Spleen (tissue), 13 donors: ENCODE results near the gene RNF19B. TPM values are rescaled to one million over a fixed set of nuclear protein-coding genes. Genes with fewer than 3 reads are reported as not detected.

Experiments used
- DNase-seq: peaks from one replicate; pipeline ENCODE4 v3.0.0-alpha.2; 2020
- H3K27ac ChIP-seq, 8 donors: fragments of 200-600 bp; sonication (generic) in 7 of 8; 1 replicate in 4 of 8; 2 replicates in 4 of 8; pipeline versions ENCODE4 v1.5.0 to v1.8.0; 2016 to 2021; ENCODE audit warnings: inconsistent platforms in 4 of 8, mild to moderate bottlenecking in 4 of 8, moderate library complexity in 1 of 8
- H3K27me3 ChIP-seq, 7 donors: fragments of 200-600 bp; sonication (generic) in 6 of 7; replicated peaks in 1 of 7; 1 replicate in 4 of 7; 2 replicates in 3 of 7; pipeline versions ENCODE4 v1.5.0 to v1.8.0; 2016 to 2021; ENCODE audit warnings: inconsistent platforms in 3 of 7, mild to moderate bottlenecking in 1 of 7
- H3K36me3 ChIP-seq, 6 donors: fragments of 200-600 bp; sonication (generic) in 5 of 6; 1 replicate in 4 of 6; 2 replicates in 2 of 6; pipeline versions ENCODE4 v1.5.0 to v1.8.0; 2016 to 2021; ENCODE audit warnings: inconsistent platforms in 2 of 6
- H3K4me1 ChIP-seq, 6 donors: fragments of 200-600 bp; sonication (generic) in 5 of 6; 1 replicate in 3 of 6; 2 replicates in 3 of 6; pipeline versions ENCODE4 v1.5.0 to v1.8.0; 2016 to 2021; ENCODE audit warnings: inconsistent platforms in 3 of 6
- H3K4me3 ChIP-seq, 8 donors: fragments of 200-600 bp; sonication (generic) in 7 of 8; 1 replicate in 4 of 8; 2 replicates in 4 of 8; pipeline versions ENCODE4 v1.5.0 to v1.8.0; 2016 to 2021; ENCODE audit warnings: inconsistent platforms in 4 of 8, mild to moderate bottlenecking in 4 of 8, moderate library complexity in 2 of 8
- H3K9me3 ChIP-seq, 8 donors: fragments of 200-600 bp; sonication (generic) in 7 of 8; 1 replicate in 4 of 8; 2 replicates in 4 of 8; pipeline versions ENCODE4 v1.5.0 to v1.8.0; 2016 to 2021; ENCODE audit warnings: inconsistent platforms in 4 of 8
- CTCF ChIP-seq, 11 experiments: fragments of 200-600 bp in 7 of 11; fragments of 450-650 bp in 4 of 11; sonication (generic) in 4 of 11; IDR thresholded peaks in 8 of 11; conservative IDR thresholded peaks in 3 of 11; 1 replicate in 7 of 11; 2 replicates in 4 of 11; pipeline versions ENCODE4 v1.4.0 to v1.8.0; 2016 to 2021; ENCODE audit warnings: antibody characterized with exemption in 11 of 11, inconsistent platforms in 4 of 11, mild to moderate bottlenecking in 1 of 11
- POLR2A ChIP-seq, 3 donors: fragments of 450-650 bp; IDR thresholded peaks; one replicate each; pipeline ENCODE4 v1.5.1; 2017; ENCODE audit warnings: antibody characterized with exemption in 3 of 3, mild to moderate bottlenecking in 1 of 3
- POLR2AphosphoS5 ChIP-seq, 3 donors: sonication (generic); formaldehyde crosslinking; IDR thresholded peaks; one replicate each; pipeline ENCODE4 v1.5.1; 2017; ENCODE audit warnings: antibody characterized with exemption in 3 of 3
- WGBS, 5 donors: extraction: QIAGEN DNeasy Blood & Tissue Kit in 3 of 5; methylation state at CpG; one replicate each; pipeline versions ENCODE4 v1.1.5 to v1.1.7; 2013 to 2018; 5-methylcytosine and 5-hydroxymethylcytosine counted together
- intact Hi-C: fragments of 100-400 bp; cut with DNase I; formaldehyde crosslinking; loops from one replicate; pipeline ENCODE4 v1.15.0; 2023; ENCODE audit warnings: low total_unique reads
- long read RNA-seq, 2 donors: transcript quantifications; one replicate each; lab custom pipeline, GENCODE V29; 2026
- polyA plus RNA-seq, 3 donors: library from polyadenylated mRNA; stranded (reverse); fragments of 200-250 nt; gene quantifications; one replicate each; pipeline ENCODE4 v1.2.1, GENCODE V29; 2013
- total RNA-seq, 7 donors: library from RNA; depleted of rRNA in 3 of 7; stranded (reverse); fragments of >200 nt in 3 of 7; fragmentation: NEBNext Ultra II Directional in 4 of 7; extraction: Animal tissue kit (Norgen Biotek cat#: 25700) in 4 of 7; gene quantifications; one replicate each; pipeline versions ENCODE4 v1.1.0 to v1.2.1, GENCODE V29; 2016 to 2021
- donor health status: healthy with polysubstance abuse.
- donor health status: DM: no; HTN: no; CAD: no; lungs with moderate emphysema.
- donor health status: DM: no; HTN: no; CAD: no.
- donor health status: Bipolar disorder and iron deficiency.
- donor health status: healthy.
- donor health status: DM: no; HTN: no; CAD: no.
- donor health status: DM: yes; HTN: yes; CAD: no.

RNF19B gene, protein sequence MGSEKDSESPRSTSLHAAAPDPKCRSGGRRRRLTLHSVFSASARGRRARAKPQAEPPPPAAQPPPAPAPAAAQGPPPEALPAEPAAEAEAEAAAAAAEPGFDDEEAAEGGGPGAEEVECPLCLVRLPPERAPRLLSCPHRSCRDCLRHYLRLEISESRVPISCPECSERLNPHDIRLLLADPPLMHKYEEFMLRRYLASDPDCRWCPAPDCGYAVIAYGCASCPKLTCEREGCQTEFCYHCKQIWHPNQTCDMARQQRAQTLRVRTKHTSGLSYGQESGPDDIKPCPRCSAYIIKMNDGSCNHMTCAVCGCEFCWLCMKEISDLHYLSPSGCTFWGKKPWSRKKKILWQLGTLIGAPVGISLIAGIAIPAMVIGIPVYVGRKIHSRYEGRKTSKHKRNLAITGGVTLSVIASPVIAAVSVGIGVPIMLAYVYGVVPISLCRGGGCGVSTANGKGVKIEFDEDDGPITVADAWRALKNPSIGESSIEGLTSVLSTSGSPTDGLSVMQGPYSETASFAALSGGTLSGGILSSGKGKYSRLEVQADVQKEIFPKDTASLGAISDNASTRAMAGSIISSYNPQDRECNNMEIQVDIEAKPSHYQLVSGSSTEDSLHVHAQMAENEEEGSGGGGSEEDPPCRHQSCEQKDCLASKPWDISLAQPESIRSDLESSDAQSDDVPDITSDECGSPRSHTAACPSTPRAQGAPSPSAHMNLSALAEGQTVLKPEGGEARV
- total RNA-seq = 10 to 100 TPM; 20.1 to 38.4 (median 26.7) TPM
- polyA plus RNA-seq = 1 to 10 TPM; 3.6 to 9.0 (median 4.4) TPM
- long read RNA-seq, donor 1, partial matches to known transcripts = 0 of 1 reads
- long read RNA-seq, donor 1, other reads (novel, unspliced or antisense) = 0 of 1 reads
- long read RNA-seq, donor 2, partial matches to known transcripts = 0 of 6 reads
- long read RNA-seq, donor 2, other reads (novel, unspliced or antisense) = 0 of 6 reads

DNA sequence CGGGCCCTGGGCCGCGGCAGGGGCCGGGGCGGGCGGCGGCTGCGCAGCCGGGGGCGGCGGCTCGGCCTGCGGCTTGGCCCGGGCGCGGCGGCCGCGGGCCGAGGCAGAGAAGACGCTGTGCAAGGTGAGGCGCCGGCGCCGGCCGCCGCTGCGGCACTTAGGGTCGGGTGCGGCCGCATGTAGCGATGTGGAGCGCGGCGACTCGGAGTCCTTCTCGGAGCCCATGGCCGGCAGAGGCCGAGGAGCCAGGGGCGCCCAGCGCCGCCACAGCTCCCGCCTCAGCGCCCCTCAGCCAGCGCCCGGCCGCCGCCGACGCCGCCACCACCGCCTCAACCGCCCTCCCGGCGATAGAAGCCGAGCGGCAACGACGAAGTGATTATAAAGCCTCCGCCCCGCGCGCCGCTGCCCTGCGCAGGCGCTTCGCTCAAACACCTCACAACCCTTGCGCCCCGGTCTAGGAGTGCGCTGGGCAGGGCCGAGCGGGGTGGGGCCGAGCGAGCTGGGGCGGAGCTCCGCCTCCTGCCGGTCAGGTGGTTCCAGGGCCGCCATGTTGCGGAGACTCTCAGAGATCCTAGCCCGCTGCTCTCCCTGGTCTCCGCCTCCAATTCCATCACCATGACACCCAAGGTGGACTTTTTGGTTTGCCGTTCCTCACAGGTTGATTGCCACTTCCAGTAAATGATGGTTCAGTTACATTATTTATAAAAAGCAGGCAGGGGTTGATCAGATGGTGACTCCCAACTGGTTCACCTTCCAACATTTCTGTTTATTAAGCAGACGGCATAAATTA, at the start of gene RNF19B:
RNF19B (minus strand) TSS at position 349 of the 790 bp plus-strand sequence; CDS start at position 225, 124 bp downstream.
- no peaks in the 10 kb centered on the region for H3K27me3 ChIP-seq
- H3K36me3 ChIP-seq = no peaks in the 10 kb centered on the region
- peak within 1 kb of the TSS; percentile 87 to 98 (median 97) for H3K27ac ChIP-seq
- no peaks in the 10 kb centered on the region for H3K9me3 ChIP-seq
- 1 to 4% (median 2%) methylated on average over 13 to 83 of the region's 83 CpGs for WGBS, 5 donors
- intact Hi-C loops = no loop called here
- peak; percentile 100 for DNase-seq
- H3K4me1 ChIP-seq = peaks cover 22 to 53% (median 39%) of the 10 kb centered on the region in 6 donors
- peak within 1 kb of the TSS; percentile 66 to 98 (median 85) for H3K4me3 ChIP-seq
- peak; percentile 97 to 98 (median 98) for TF ChIP-seq POLR2A (IDR thresholded peaks at IDR 0.05)
- peak in 7 of 11 experiments; percentile 30 to 66 (median 49) for TF ChIP-seq CTCF (IDR thresholded peaks at IDR 0.05 in 8 of 11, conservative IDR thresholded peaks at IDR 0.05 in 3 of 11)
- TF ChIP-seq POLR2AphosphoS5 (IDR thresholded peaks at IDR 0.05) = peak; percentile 100

DNA sequence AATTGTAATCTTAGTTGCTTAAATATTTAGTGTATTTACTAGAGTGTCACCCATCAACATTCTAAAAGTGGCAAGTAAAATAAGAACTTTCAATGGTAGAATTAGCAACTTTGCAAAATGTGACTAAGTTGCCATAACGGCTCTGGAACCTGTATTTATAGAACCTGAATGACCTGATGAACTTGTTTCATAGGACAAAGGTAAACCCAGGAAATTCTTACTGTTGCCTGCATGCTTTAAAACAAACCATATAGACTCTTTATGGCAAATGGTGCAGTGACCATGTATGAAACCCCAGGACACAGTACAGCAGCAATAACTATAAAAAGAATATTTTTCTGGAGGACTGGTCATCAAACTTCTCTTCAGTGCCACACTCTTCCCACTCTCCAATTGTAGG, 49.2 kb upstream of the RNF19B start:
- TF ChIP-seq POLR2A (IDR thresholded peaks at IDR 0.05) = no peak
- no peak for TF ChIP-seq CTCF (IDR thresholded peaks at IDR 0.05 in 8 of 11, conservative IDR thresholded peaks at IDR 0.05 in 3 of 11)
- no peak for TF ChIP-seq POLR2AphosphoS5 (IDR thresholded peaks at IDR 0.05)
- 78 to 86% (median 85%) methylated on average over 1 of the region's 1 CpG for WGBS, 5 donors
- Histone ChIP-seq H3K27me3 (no peaks in the 10 kb centered on the region), H3K4me1 (peaks cover 7 to 32% (median 19%) of the 10 kb centered on the region in 6 donors), H3K27ac (no peak overlapping the region), H3K9me3 (no peaks in the 10 kb centered on the region), H3K36me3 (peaks cover 0 to 89% (median 57%) of the 10 kb centered on the region in 6 donors), H3K4me3 (no peak overlapping the region)
- intact Hi-C loops = no loop called here
- DNase-seq = no peak

DNA sequence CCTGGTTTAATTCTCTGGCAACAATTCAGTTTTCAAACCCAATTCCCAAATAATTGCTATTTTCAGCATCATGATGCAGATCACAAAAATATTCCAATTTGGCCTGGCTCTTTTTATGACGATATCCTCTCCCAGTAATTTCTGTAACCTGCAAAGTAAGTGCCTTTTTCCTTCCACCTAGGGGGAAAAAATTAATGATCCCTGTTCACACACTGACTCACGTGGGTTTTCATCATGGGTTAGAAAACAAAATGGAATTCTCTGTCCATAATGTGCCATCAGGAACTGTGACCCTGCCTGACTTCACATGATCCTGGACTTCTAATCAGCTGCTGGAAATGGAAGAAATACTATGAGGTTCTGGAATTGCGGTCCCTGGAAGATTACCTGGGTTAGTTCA, 47.6 kb upstream of the RNF19B start:
- Histone ChIP-seq H3K27me3 (no peaks in the 10 kb centered on the region), H3K36me3 (peaks cover 0 to 87% (median 56%) of the 10 kb centered on the region in 6 donors), H3K4me1 (peaks cover 7 to 47% (median 20%) of the 10 kb centered on the region in 6 donors), H3K27ac (peak overlapping the region in 5 of 8 donors; percentile 52 to 78 (median 65)), H3K4me3 (no peak overlapping the region), H3K9me3 (no peaks in the 10 kb centered on the region)
- no peak for TF ChIP-seq POLR2AphosphoS5 (IDR thresholded peaks at IDR 0.05)
- TF ChIP-seq POLR2A (IDR thresholded peaks at IDR 0.05) = no peak
- no peak for TF ChIP-seq CTCF (IDR thresholded peaks at IDR 0.05 in 8 of 11, conservative IDR thresholded peaks at IDR 0.05 in 3 of 11)
- 79 to 90% (median 85%) methylated on average over 3 of the region's 3 CpGs for WGBS, 5 donors
- intact Hi-C loops = no loop called here
- no peak for DNase-seq
